Measurements from ENCODE around the gene BMAL1.

DNA sequence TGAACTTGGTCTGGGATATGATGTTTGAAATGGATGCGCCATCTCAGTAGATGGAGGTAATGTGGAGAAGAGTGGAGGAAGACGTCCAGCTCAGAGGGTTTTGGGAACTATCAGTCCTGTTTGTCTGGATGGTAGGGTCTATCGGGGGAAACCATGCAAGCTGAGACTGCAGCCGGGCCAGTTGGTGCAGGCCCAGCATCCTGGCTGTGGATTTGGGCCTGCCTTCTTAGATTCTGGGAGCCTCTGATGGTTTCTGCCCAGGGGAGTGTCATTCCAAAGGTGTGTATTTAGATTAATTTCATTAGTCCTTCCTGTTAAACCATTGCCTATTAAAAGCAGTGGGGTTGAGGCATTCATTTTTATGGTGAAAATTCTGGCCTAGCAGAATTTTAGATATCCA is 31.6 kb downstream of the BMAL1 start:
- no peak for TF ChIP-seq POLR2A (IDR thresholded peaks at IDR 0.05; ENCODE audit: low read depth, low read length)
- TF ChIP-seq CTCF (IDR thresholded peaks at IDR 0.05; ENCODE audit: extremely low read depth in 1 of 2, insufficient read depth in 1 of 2, low read depth in 1 of 2, low read length in 2 of 2): no peak
- TF ChIP-seq EZH2 (IDR thresholded peaks at IDR 0.05; ENCODE audit: borderline replicate concordance, low read depth, low read length, severe bottlenecking): no peak
